ENCODE results near the gene MATK.

MATK gene

DNA sequence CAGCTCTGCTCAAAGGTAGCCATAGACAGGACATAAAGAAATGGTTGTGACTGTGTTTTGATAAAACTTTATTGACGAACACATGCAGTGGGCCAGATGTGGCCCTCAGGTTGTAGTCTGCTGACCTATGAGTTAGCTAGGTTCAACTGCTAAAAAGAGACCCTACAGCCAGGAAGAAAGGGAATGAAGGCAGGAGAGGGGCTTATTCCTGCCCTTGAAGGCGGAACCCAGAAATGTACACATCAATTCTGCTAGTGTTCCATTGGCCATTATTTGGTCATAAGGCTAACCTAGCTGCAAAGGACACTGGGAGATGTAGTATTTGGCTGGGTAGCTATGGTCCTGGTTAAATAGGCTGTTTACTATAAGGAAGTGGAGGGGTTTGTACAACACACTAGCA, 42.7 kb downstream of the MATK start:
- Histone ChIP-seq H3K4me3 (ENCODE audit: low read length) (no peak overlapping the region), H3K79me1 (ENCODE audit: low read length) (no peaks in the 10 kb centered on the region), H3K18ac (ENCODE audit: low read length) (no peak overlapping the region), H3K36me3 (ENCODE audit: control insufficient read depth, insufficient read depth, low read length) (no peaks in the 10 kb centered on the region), H2BK5ac (ENCODE audit: low read length) (no peak overlapping the region), H4K8ac (ENCODE audit: low read depth, low read length) (no peak overlapping the region), H3K27me3 (ENCODE audit: insufficient read depth, low read length, poor library complexity) (no peaks in the 10 kb centered on the region), H3K4me2 (ENCODE audit: low read length) (no peak overlapping the region), H3K56ac (ENCODE audit: low read length) (no peak overlapping the region), H2BK120ac (ENCODE audit: low read depth, low read length) (no peak overlapping the region), H2BK15ac (replicated peaks; ENCODE audit: low read depth) (no peak overlapping the region), H3K4me1 (ENCODE audit: control insufficient read depth, low read depth, low read length) (no peaks in the 10 kb centered on the region), H3K4ac (ENCODE audit: low read depth, low read length) (no peak overlapping the region), H3K9ac (ENCODE audit: low read length) (no peak overlapping the region), H2AK5ac (ENCODE audit: low read length) (no peak overlapping the region), H3K23ac (ENCODE audit: low read length) (no peak overlapping the region), H4K5ac (ENCODE audit: low read length) (no peak overlapping the region), H3K79me2 (ENCODE audit: control insufficient read depth, insufficient read depth, low read length) (no peaks in the 10 kb centered on the region), H3K27ac (ENCODE audit: low read depth, low read length) (no peak overlapping the region)
- WGBS (ENCODE audit: extremely low coverage, insufficient coverage, low lambda C conversion rate), result no CpG with 5 or more reads among the region's 2 CpGs
- peak; percentile 25 for DNase-seq

DNA sequence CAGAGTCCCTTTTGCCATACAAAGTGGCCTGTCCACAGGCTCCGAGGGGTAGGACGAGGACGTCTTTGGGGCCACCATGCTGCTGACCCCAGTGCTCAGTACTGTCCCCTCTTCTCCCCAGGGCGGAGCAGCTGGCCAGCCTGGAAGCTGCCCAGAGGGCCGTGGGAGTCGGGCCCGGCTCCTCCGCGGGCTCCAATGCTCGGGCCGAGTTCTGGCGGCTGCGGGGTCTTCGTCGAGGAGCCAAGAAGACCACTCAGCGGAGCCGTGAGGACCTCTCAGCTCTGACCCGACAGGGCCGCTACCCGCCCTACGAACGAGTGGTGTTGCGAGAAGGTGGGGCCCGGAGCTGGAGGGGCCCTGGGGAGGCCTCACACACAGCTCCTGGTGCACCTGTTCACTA, 45.8 kb downstream of the MATK start:
- Histone ChIP-seq H2BK5ac (ENCODE audit: low read length) (no peak overlapping the region), H3K27ac (ENCODE audit: low read depth, low read length) (no peak overlapping the region), H3K27me3 (ENCODE audit: insufficient read depth, low read length, poor library complexity) (no peaks in the 10 kb centered on the region), H2AK5ac (ENCODE audit: low read length) (no peak overlapping the region), H3K18ac (ENCODE audit: low read length) (no peak overlapping the region), H3K36me3 (ENCODE audit: control insufficient read depth, insufficient read depth, low read length) (no peaks in the 10 kb centered on the region), H4K5ac (ENCODE audit: low read length) (no peak overlapping the region), H2BK120ac (ENCODE audit: low read depth, low read length) (no peak overlapping the region), H3K4ac (ENCODE audit: low read depth, low read length) (no peak overlapping the region), H3K4me1 (ENCODE audit: control insufficient read depth, low read depth, low read length) (no peaks in the 10 kb centered on the region), H3K23ac (ENCODE audit: low read length) (no peak overlapping the region), H4K8ac (ENCODE audit: low read depth, low read length) (no peak overlapping the region), H3K79me2 (ENCODE audit: control insufficient read depth, insufficient read depth, low read length) (no peaks in the 10 kb centered on the region), H3K4me3 (ENCODE audit: low read length) (no peak overlapping the region), H2BK15ac (replicated peaks; ENCODE audit: low read depth) (no peak overlapping the region), H3K4me2 (ENCODE audit: low read length) (no peak overlapping the region), H3K79me1 (ENCODE audit: low read length) (no peaks in the 10 kb centered on the region), H3K9ac (ENCODE audit: low read length) (no peak overlapping the region), H3K56ac (ENCODE audit: low read length) (no peak overlapping the region)
- no peak for DNase-seq
- whole genome bisulfite sequencing (ENCODE audit: extremely low coverage, insufficient coverage, low lambda C conversion rate), result no CpG with 5 or more reads among the region's 24 CpGs

- no peaks in the 10 kb centered on the region for H3K79me1 ChIP-seq (ENCODE audit: low read length)
- H3K4me1 ChIP-seq (ENCODE audit: control insufficient read depth, low read depth, low read length), result no peaks in the 10 kb centered on the region
- H3K4ac ChIP-seq (ENCODE audit: low read depth, low read length), result no peak overlapping the region
- no peak overlapping the region for H3K56ac ChIP-seq (ENCODE audit: low read length)
- H4K8ac ChIP-seq (ENCODE audit: low read depth, low read length), result no peak overlapping the region
- no peak overlapping the region for H3K4me2 ChIP-seq (ENCODE audit: low read length)
- no peak overlapping the region for H4K5ac ChIP-seq (ENCODE audit: low read length)
- no CpG with 5 or more reads among the region's 32 CpGs for WGBS (ENCODE audit: extremely low coverage, insufficient coverage, low lambda C conversion rate)
- no peaks in the 10 kb centered on the region for H3K79me2 ChIP-seq (ENCODE audit: control insufficient read depth, insufficient read depth, low read length)
- H2BK15ac ChIP-seq (replicated peaks; ENCODE audit: low read depth), result no peak overlapping the region
- H2BK120ac ChIP-seq (ENCODE audit: low read depth, low read length), result no peak overlapping the region
- H2BK5ac ChIP-seq (ENCODE audit: low read length), result no peak overlapping the region
- no peak for DNase-seq
- H3K27ac ChIP-seq (ENCODE audit: low read depth, low read length), result no peak overlapping the region
- no peak overlapping the region for H3K18ac ChIP-seq (ENCODE audit: low read length)
- no peaks in the 10 kb centered on the region for H3K27me3 ChIP-seq (ENCODE audit: insufficient read depth, low read length, poor library complexity)
- no peak overlapping the region for H3K9ac ChIP-seq (ENCODE audit: low read length)
- no peaks in the 10 kb centered on the region for H3K36me3 ChIP-seq (ENCODE audit: control insufficient read depth, insufficient read depth, low read length)
- no peak overlapping the region for H2AK5ac ChIP-seq (ENCODE audit: low read length)
- no peak overlapping the region for H3K4me3 ChIP-seq (ENCODE audit: low read length)
- H3K23ac ChIP-seq (ENCODE audit: low read length), result no peak overlapping the region
Measured at GRCh38 chr19:3738477-3739220, 47.5 kb downstream of the MATK start.

DNA sequence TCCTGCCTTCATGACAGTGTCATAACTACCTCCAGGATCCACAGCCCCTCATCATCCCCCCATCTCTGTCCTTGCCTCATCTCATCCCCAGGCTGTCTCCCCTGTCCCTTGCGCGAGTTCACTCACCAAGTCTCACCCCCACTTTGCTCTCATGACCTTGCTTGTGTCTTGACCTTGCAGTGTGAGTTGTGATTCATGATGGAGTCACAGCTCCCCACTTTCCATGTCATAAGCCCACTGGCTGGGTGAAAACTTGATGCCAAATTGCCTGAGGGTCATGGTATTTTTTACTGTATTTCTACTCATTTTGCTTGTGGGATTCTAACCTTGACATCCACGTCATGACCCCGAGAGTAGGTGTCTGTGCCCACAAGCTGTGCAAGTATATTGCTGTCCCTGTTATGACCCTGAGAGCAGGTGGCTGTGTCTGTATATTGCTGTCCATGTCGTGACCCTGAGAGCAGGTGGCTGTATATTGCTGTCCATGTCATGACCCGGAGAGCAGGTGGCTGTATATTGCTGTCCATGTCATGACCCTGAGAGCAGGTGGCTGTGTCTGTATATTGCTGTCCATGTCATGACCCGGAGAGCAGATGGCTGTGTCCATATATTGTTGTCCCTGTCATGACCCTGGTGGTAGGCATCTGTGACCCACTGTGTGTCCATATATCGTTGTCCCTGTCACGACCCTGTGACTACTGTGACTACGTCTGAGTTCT, 48.5 kb downstream of the MATK start:
- Histone ChIP-seq H2BK15ac (replicated peaks; ENCODE audit: low read depth) (no peak overlapping the region), H3K27ac (ENCODE audit: low read depth, low read length) (no peak overlapping the region), H3K36me3 (ENCODE audit: control insufficient read depth, insufficient read depth, low read length) (no peaks in the 10 kb centered on the region), H3K56ac (ENCODE audit: low read length) (no peak overlapping the region), H2BK120ac (ENCODE audit: low read depth, low read length) (no peak overlapping the region), H3K27me3 (ENCODE audit: insufficient read depth, low read length, poor library complexity) (no peaks in the 10 kb centered on the region), H3K4ac (ENCODE audit: low read depth, low read length) (no peak overlapping the region), H4K8ac (ENCODE audit: low read depth, low read length) (no peak overlapping the region), H3K79me1 (ENCODE audit: low read length) (no peaks in the 10 kb centered on the region), H3K4me2 (ENCODE audit: low read length) (no peak overlapping the region), H3K18ac (ENCODE audit: low read length) (no peak overlapping the region), H2AK5ac (ENCODE audit: low read length) (no peak overlapping the region), H3K4me3 (ENCODE audit: low read length) (no peak overlapping the region), H3K4me1 (ENCODE audit: control insufficient read depth, low read depth, low read length) (no peaks in the 10 kb centered on the region), H3K79me2 (ENCODE audit: control insufficient read depth, insufficient read depth, low read length) (no peaks in the 10 kb centered on the region), H3K9ac (ENCODE audit: low read length) (no peak overlapping the region), H4K5ac (ENCODE audit: low read length) (no peak overlapping the region), H2BK5ac (ENCODE audit: low read length) (no peak overlapping the region), H3K23ac (ENCODE audit: low read length) (no peak overlapping the region)
- no peak for DNase-seq
- WGBS (ENCODE audit: extremely low coverage, insufficient coverage, low lambda C conversion rate), result no CpG with 5 or more reads among the region's 10 CpGs

- H3K27ac ChIP-seq (ENCODE audit: low read depth, low read length), result no peak overlapping the region
Measured at GRCh38 chr19:3736106-3736724, 50.0 kb downstream of the MATK start.

More at GRCh38 chr19:3736106-3736724, 50.0 kb downstream of the MATK start:
- no peak overlapping the region for H3K9ac ChIP-seq (ENCODE audit: low read length)
- no peak overlapping the region for H3K18ac ChIP-seq (ENCODE audit: low read length)
- no peak overlapping the region for H3K23ac ChIP-seq (ENCODE audit: low read length)
- H4K5ac ChIP-seq (ENCODE audit: low read length), result no peak overlapping the region
- H2AK5ac ChIP-seq (ENCODE audit: low read length), result no peak overlapping the region
- no peaks in the 10 kb centered on the region for H3K4me1 ChIP-seq (ENCODE audit: control insufficient read depth, low read depth, low read length)
- H3K4ac ChIP-seq (ENCODE audit: low read depth, low read length), result no peak overlapping the region
- H3K36me3 ChIP-seq (ENCODE audit: control insufficient read depth, insufficient read depth, low read length), result no peaks in the 10 kb centered on the region
- no peak overlapping the region for H2BK15ac ChIP-seq (replicated peaks; ENCODE audit: low read depth)
- H3K79me1 ChIP-seq (ENCODE audit: low read length), result no peaks in the 10 kb centered on the region
- H3K4me3 ChIP-seq (ENCODE audit: low read length), result no peak overlapping the region
- no peak overlapping the region for H2BK120ac ChIP-seq (ENCODE audit: low read depth, low read length)
- H4K8ac ChIP-seq (ENCODE audit: low read depth, low read length), result no peak overlapping the region
- no peak for DNase-seq
- H3K79me2 ChIP-seq (ENCODE audit: control insufficient read depth, insufficient read depth, low read length), result no peaks in the 10 kb centered on the region
- H3K27me3 ChIP-seq (ENCODE audit: insufficient read depth, low read length, poor library complexity), result no peaks in the 10 kb centered on the region
- no peak overlapping the region for H3K4me2 ChIP-seq (ENCODE audit: low read length)
- H3K56ac ChIP-seq (ENCODE audit: low read length), result no peak overlapping the region
- WGBS (ENCODE audit: extremely low coverage, insufficient coverage, low lambda C conversion rate), result no CpG with 5 or more reads among the region's 21 CpGs
- no peak overlapping the region for H2BK5ac ChIP-seq (ENCODE audit: low read length)
